ENCODE measurements around the gene PCNA.

GRCh38 chr20:5149892-5150225 is 30.1 kb upstream of the PCNA start:
- no peak for TF ChIP-seq CTCF (optimal IDR thresholded peaks at IDR 0.05 in 1 of 3, IDR thresholded peaks at IDR 0.05 in 1 of 3, conservative IDR thresholded peaks at IDR 0.05 in 1 of 3; ENCODE audit: extremely low read depth in 1 of 3, insufficient read depth in 2 of 3, low read length in 3 of 3)
- TF ChIP-seq EZH2 (IDR thresholded peaks at IDR 0.05; ENCODE audit: low read length): no peak

All from keratinocyte (primary cell).